Fibroblast of upper back skin (primary cell): Measurements from ENCODE around the gene EXOC4.
"Not testable (repeated sequence)": the region's sequence is repeated elsewhere in the genome, so short reads cannot be mapped to it uniquely, and the experiment has no call there.

Experiments
- DNase-seq: peaks from one replicate; pipeline ENCODE4 v3.0.0-alpha.2; 2013

The EXOC4 gene

GRCh38 chr7:134060874-134061273, 808.0 kb downstream of the EXOC4 start:
- no peak for DNase-seq

- DNase-seq = no peak
Measured at GRCh38 chr7:134062460-134062859, 809.6 kb downstream of the EXOC4 start.

GRCh38 chr7:134065415-134065814, 812.5 kb downstream of the EXOC4 start:
- no peak for DNase-seq

GRCh38 chr7:134067164-134067563, 814.3 kb downstream of the EXOC4 start:
- DNase-seq = no peak

GRCh38 chr7:134068670-134069069, 815.8 kb downstream of the EXOC4 start:
- no peak for DNase-seq

- DNase-seq = no peak
Measured at GRCh38 chr7:134069187-134069586, 816.3 kb downstream of the EXOC4 start.

GRCh38 chr7:134070673-134071072, 817.8 kb downstream of the EXOC4 start:
- DNase-seq = no peak

- no peak for DNase-seq
Measured at GRCh38 chr7:134071355-134072331, 818.8 kb downstream of the EXOC4 start.

GRCh38 chr7:134073276-134073675, 820.4 kb downstream of the EXOC4 start:
- DNase-seq = no peak

- no peak for DNase-seq
Measured at GRCh38 chr7:134075799-134076198, 822.9 kb downstream of the EXOC4 start.

- not testable (repeated sequence) for DNase-seq
Measured at GRCh38 chr7:134077560-134077959, 824.7 kb downstream of the EXOC4 start.

GRCh38 chr7:134078991-134079390, 826.1 kb downstream of the EXOC4 start:
- no peak for DNase-seq

- DNase-seq = no peak
Measured at GRCh38 chr7:134081695-134082094, 828.8 kb downstream of the EXOC4 start.

- no peak for DNase-seq
Measured at GRCh38 chr7:134083766-134084487, 831.0 kb downstream of the EXOC4 start.

- DNase-seq = no peak
Measured at GRCh38 chr7:134084488-134085144, 831.7 kb downstream of the EXOC4 start.

GRCh38 chr7:134085311-134085710, 832.4 kb downstream of the EXOC4 start:
- no peak for DNase-seq

- no peak for DNase-seq
Measured at GRCh38 chr7:134086998-134087735, 834.3 kb downstream of the EXOC4 start.

- no peak for DNase-seq
Measured at GRCh38 chr7:134088199-134088598, 835.3 kb downstream of the EXOC4 start.

- DNase-seq = no peak
Measured at GRCh38 chr7:134089446-134089845, 836.6 kb downstream of the EXOC4 start.

- DNase-seq = no peak
Measured at GRCh38 chr7:134098072-134098471, 845.2 kb downstream of the EXOC4 start.

GRCh38 chr7:134101716-134102115, 848.8 kb downstream of the EXOC4 start:
- DNase-seq = no peak

- DNase-seq = no peak
Measured at GRCh38 chr7:134104166-134104565, 851.3 kb downstream of the EXOC4 start.

GRCh38 chr7:134105841-134106240, 853.0 kb downstream of the EXOC4 start:
- no peak for DNase-seq
